NCI-H82 treated with DMSO at 0.1 percent for 48 hours (cell line): ENCODE results near the gene MRPL14.
A peak's percentile ranks its signal among the peaks of the same experiment; 100 is the strongest.

Experiments used
- DNase-seq: peaks from one replicate; lab custom pipeline; 2025; ENCODE audit not compliant: unreplicated experiment; lab: John Stamatoyannopoulos, UW

Gene MRPL14

GRCh38 chr6:44127186-44128019 lies at the start of gene MRPL14, which contains the start of gene TMEM63B:
Gene MRPL14 (minus strand): TSS chr6:44127452. CDS start chr6:44116611, 10,841 bp downstream.
Gene TMEM63B (plus strand): TSS chr6:44127554. CDS start chr6:44134585, 7,031 bp downstream.
- peak; percentile 42 for DNase-seq

- no peak for DNase-seq
Observed at GRCh38 chr6:44176130-44176761, 49.0 kb upstream of the MRPL14 start.

GRCh38 chr6:44172731-44173500 lies 45.7 kb upstream of the MRPL14 start:
- DNase-seq: peak; percentile 57

GRCh38 chr6:44171899-44172546 lies 44.8 kb upstream of the MRPL14 start:
- DNase-seq: no peak

- DNase-seq: no peak
Observed at GRCh38 chr6:44169886-44170570, 42.8 kb upstream of the MRPL14 start.

GRCh38 chr6:44169154-44169553 lies 41.9 kb upstream of the MRPL14 start:
- DNase-seq: no peak

- no peak for DNase-seq
Observed at GRCh38 chr6:44167567-44167966, 40.3 kb upstream of the MRPL14 start.

GRCh38 chr6:44166591-44167184 lies 39.4 kb upstream of the MRPL14 start:
- no peak for DNase-seq

- DNase-seq: no peak
Observed at GRCh38 chr6:44166116-44166515, 38.9 kb upstream of the MRPL14 start.

- no peak for DNase-seq
Observed at GRCh38 chr6:44162876-44163625, 35.8 kb upstream of the MRPL14 start.

- no peak for DNase-seq
Observed at GRCh38 chr6:44161997-44162338, 34.7 kb upstream of the MRPL14 start.

- no peak for DNase-seq
Observed at GRCh38 chr6:44158770-44159228, 31.5 kb upstream of the MRPL14 start, which contains the start of gene CAPN11. Gene CAPN11 (plus strand): TSS chr6:44158820. CDS start chr6:44158849, 29 bp downstream.

GRCh38 chr6:44157152-44157521 lies 29.9 kb upstream of the MRPL14 start:
- DNase-seq: no peak

GRCh38 chr6:44156494-44157151 lies 29.4 kb upstream of the MRPL14 start:
- DNase-seq: no peak

GRCh38 chr6:44154067-44154466 lies 26.8 kb upstream of the MRPL14 start:
- no peak for DNase-seq

GRCh38 chr6:44152533-44152932 lies 25.3 kb upstream of the MRPL14 start:
- no peak for DNase-seq

- DNase-seq: no peak
Observed at GRCh38 chr6:44152109-44152461, 24.8 kb upstream of the MRPL14 start.

GRCh38 chr6:44151348-44152108 lies 24.3 kb upstream of the MRPL14 start:
- peak; percentile 26 for DNase-seq
